GM12872 (cell line): ENCODE measurements around the gene NASP.

ENCODE experiments used
- CTCF ChIP-seq: IDR thresholded peaks from 3 replicates; pipeline ENCODE4 v1.5.1; 2011; ENCODE audit warnings: low read depth, mild to moderate bottlenecking, low read length, moderate library complexity; ENCODE audit not compliant: insufficient read depth

Gene NASP

GRCh38 chr1:45589861-45590260, 6.0 kb downstream of the NASP start:
- no peak for TF ChIP-seq CTCF

DNA sequence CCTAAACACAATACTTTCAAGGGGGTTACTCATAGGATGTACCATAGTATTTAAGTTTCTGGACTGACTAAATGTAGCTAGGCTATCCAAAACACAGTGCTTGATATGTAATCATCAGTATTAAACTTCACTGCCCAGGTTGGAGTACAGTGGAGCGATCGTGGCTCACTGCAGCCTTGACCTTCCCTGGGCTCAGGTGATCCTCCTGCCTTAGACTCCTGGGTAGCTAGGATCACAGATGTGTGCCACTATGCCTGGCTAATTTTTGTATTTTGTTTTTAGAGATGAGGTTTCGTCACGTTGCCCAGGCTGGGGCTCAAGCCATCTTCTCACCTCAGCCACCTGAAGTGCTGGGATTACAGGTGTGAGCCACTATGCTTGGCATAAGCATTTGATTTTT, 10.6 kb downstream of the NASP start:
- no peak for TF ChIP-seq CTCF

DNA sequence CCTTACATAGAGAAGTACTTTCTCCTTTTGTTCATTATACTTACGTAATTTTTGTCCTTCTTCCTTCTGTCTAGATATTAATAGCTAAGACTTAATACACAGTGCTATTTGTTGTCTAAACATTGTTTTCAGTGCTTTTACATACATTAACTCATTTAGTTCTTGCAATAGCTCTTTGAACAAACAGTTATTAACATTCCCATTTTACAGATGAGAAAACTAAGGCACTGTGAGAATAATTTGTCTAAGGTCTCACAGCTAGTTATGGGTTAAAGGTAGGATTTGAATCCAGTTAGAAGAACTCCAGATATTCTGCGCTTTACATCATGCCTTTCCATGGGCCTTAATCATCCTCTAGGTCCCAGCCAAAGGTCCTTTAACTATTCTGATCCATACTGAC, 20.4 kb downstream of the NASP start:
- TF ChIP-seq CTCF, result no peak

GRCh38 chr1:45607404-45608074, 23.7 kb downstream of the NASP start:
- TF ChIP-seq CTCF, result no peak

DNA sequence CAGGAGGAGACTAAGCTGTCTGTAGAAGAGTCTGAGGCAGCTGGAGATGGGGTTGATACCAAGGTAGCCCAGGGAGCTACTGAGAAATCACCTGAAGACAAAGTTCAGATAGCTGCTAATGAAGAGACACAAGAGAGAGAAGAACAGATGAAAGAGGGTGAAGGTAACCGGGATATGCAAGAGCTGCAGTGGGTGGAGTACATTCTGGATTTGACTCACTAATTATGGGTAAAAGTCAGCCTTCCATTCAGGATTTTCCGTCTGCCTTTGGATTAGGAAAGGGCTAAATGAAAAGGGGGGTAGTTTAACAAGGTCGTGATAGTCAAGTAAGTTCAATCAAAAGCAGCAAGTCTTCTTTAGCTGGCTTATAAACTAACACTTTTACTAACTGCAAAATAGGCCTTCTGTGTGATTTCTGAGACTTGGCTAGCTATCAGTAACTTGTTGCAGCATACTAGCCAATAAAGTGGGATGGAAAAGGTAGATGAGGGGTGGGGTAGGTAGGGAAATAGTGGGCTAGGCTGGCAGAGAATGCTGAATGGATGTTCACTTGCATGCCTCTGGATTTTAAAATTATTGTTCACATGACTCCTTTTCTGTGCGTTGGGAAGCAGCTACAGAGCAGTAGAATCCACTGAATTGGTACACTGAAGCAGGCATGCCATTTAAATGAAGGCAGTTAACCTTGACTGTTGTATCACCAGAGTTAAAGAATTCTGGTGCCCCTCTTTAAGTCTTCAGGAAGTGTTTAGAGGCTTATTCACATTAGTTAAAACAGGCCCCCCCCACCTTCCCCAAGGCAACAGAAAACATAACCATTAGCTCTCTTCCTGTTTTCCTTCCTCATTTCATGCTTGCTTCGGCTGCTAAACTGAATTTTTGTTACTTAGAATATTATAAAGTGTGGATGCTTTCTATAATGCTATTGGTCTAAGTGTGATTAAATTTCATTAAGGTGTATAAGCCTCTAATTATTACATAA, 24.6 kb downstream of the NASP start:
- TF ChIP-seq CTCF, result no peak

DNA sequence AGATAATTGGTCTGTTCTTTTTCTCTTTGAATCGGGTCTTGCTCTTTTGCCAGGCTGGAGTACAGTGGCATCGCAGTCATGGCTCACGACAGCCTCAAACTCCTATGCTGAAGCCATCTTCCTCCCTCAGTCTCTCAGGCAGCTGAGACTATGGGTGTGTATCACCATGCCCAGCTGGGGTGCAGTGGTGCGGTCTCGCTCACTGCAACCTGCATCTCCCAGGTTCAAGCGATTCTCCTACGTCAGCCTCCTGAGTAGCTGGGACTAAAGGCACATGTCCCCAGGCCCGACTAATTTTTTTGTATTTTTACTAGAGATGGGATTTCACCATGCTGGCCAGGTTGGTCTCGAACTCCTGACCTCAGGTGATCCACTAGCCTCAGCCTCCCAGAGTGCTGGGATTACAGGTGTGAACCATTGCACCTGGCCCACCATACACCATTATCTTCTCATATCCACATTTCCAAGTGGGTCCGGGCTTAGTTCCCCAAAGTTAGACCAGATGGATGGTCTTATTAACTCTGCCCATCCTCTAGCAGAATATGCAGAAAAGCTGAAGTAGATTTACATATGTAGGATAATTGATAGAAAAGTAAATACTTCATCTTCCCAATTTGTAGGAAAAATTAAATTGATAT, 26.9 kb downstream of the NASP start:
- no peak for TF ChIP-seq CTCF

GRCh38 chr1:45612941-45613579, 29.2 kb downstream of the NASP start:
- no peak for TF ChIP-seq CTCF
